HCEC 1CT (cell line): ENCODE data around the gene IFT27.

Source experiments
- DNase-seq: peaks from one replicate; pipeline ENCODE4 v3.0.0-alpha.2; 2017

IFT27 gene, protein sequence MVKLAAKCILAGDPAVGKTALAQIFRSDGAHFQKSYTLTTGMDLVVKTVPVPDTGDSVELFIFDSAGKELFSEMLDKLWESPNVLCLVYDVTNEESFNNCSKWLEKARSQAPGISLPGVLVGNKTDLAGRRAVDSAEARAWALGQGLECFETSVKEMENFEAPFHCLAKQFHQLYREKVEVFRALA

DNA sequence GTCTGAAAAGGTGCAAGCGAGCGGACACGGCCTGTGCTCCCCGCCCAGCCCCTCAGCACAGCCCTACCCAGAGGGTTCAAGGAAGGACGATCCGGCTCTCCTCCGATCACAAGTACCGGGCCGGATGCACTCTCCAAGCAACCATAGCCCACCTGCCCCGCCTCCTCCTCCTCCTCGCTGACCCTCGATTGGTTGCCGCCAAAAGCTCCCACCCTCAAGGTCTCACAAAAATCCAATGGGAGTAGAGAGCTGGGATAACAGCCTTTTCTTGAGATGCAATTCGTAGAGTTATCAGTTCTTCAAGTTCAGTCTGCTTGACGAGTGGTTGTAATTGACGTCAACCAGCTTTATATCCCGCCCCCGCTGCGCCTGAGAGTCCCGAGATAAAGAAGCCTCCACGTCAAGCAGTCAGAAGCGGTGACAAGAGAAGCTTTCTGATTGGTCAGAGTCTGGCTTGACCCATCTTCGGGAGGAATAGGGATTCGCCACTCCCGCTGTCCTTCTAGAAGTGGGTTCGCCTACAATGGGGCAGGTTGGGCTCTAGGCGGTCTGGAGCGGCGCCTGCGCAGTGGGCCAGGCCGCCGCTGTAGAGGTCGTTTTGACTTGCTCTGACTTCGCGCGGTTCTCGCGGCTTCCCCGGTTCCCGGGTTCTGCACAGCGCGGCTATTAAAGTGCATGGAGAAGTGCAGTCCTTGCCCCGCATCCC is at the start of gene IFT27:
Gene IFT27 (minus strand): TSS at position 156 of the 706 bp plus-strand sequence. CDS start 412 bp downstream, outside the sequence.
- DNase-seq = peak; percentile 100

DNA sequence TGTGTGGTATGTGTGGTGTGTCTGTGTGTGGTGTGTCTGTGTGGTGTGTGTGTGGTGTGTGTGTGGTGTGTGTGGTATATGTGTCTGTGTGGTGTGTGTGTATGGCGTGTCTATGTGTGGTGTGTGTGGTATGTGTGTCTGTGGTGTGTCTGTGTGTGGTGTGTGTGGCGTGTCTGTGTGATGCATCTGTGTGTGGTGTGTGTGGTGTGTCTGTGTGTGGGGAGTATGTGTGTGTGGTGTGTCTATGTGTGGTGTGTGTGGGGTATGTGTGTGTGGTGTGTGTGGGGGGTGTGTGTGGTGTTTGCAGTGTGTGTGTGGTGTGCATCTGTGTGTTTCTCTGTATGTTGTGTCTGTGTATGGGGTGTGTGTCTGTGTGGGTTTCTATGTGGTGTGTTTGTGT is 48.7 kb upstream of the IFT27 start:
- no peak for DNase-seq

DNA sequence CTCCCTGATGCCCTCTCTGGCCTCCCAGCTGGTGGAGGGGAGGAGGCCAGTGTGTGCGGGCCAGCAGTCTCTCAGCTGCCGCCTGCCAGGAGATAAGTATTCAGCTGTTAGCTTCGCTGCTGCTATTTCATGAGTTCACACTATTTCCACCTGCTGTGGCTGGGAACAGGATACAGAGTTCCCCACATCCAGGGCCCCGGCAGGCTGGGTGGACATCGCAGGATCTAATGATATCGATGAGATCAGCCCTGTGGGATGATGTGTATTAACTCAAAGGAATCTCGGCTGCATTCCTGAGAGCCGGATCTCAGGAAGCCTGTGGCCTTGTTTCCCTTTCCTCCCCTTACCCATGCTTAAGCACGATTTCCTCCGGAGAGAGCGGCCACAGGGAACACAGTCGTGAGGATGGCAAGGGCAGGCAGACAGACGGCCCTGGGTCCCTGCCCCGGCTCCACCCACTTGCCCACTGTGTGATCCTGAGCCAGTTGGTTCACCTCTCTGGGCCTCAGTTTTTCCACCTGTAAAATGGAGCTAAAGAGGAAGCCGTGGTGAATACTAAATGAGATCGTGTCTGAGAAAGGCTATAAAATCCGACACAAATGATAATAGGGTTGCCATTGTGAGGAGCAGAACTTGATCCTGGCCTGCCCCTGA is 47.4 kb upstream of the IFT27 start:
- no peak for DNase-seq

DNA sequence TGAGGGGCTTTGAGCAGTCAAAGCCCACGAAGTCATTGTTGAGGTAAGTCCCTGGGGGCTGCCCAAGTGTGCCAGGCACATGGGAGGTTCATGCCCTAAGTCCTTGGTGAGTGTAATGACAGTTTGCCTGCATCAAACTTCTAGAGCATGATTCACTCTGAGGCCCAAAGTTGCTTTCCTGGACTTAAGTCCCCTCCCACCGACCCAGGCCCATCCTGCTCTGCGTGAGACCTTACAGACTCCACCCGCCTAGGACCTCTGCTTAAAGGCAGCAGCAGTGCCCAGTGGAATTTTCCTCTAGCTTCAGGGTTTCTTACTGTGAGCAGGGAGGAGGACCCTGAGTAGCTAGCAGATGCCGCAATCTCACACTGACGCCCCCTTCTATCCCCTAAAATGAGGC is 46.7 kb upstream of the IFT27 start:
- DNase-seq = no peak

DNA sequence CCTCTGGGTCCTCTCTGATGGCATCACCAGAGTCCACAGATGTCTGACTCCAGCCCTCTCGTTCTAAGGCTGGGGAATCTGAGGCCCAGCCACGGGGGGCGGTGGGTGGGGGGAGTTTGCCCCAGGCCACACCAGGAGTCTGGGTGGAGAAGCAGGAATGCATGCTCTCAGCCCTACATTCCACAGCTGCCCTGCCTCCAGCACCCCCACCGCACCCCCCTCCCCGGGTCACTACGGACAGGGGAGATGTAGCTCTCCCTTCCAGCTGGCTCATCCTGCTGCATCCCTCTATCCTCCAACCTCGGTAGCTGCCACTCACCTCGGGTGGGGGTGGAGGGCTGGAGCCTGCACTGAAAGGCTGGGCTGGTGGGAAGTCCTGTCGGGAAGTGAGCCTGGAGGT is 43.2 kb upstream of the IFT27 start:
- no peak for DNase-seq

DNA sequence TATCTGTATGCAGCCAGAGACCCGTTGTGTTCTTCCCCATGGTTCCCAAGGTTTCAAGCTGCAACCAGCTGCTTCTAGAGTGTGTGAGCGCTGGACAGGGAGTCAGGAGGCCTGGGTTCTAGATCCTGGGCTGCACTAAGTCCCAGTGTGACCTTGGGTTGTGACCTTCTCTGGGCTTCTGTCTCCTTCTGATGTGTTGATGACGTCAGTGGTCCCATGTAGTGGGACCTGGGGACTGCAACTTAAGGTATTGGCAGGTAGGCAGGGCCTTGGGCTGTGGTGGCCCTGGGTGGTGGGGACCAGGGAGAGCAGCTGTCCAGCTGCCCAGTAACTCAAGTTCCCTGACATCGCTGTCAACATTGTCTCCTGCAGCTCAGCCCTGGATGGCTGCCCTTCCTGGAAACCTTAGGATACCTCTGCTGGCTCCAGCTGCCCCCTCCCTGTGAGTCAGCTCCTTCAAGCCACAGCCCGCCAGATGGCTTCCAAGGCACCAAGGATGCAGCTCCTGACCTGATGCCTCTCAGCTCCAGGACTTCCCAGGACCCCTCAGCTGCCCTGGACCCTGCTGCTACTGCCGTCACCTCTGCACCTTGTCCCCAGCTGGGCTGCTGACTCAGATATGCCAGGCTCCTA is 42.2 kb upstream of the IFT27 start:
- no peak for DNase-seq

DNA sequence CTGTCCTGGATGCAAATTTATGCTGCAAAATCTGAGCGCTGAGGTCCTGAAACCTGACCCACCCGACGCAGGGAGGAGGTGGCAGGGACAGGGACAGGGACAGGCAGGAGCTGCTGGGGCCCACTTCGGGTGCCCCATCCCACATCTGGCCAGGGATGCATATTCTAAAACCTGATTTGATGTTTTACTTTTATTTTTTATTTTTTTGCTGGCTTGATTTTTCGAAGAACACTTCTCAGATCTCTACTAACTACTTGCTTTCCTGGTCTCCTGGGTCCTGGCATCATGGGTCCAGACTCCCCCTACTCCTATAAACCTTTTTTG is 41.6 kb upstream of the IFT27 start:
- DNase-seq = no peak

DNA sequence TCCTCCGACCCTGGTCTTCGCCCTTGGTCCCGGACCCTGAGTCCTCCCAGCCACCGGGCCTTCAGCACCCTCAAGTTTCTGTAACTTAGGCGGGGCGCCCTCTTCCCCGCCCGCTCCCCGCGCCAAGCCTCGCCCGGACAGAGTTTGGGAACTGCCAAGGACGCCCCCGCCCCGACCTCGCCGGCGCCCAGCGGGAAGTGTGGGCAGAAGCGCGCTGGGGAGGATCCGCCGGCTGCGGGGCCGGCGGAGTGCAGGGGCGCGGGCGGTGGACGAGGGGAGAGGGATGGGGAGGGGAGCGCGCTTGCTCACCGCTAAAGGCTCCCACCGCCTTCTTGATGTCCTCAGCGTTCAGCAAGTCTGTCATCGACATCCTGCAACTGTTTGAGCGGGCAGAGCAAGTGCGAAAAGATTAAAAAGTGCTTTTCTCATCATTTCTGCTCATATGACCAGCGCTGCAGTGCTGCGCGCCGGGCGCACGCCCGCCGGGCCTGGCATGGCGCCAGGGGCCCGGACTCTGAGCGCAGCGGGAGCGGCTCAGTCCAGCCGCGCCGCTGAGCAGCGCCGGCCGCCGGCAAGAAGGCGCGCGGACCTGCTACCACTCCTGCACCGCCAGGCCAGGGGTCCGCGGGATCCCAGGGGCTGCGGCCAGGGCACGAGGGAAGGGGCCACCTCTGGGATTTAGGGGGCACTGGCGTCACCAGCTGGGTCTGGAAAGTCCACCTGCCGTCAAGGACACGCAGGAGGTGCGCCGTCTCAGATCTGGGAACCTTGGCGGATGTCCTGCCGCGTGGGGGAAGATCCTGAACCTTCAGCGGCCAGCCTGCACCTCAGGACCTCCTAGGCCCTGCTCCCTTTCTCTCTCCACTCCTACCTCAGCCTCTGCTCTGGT is 41.0 kb upstream of the IFT27 start, which contains the start of gene PVALB:
Gene PVALB (minus strand): TSS at position 400 of the 889 bp plus-strand sequence. CDS start 30 bp downstream, at position 370.
- DNase-seq = no peak

DNA sequence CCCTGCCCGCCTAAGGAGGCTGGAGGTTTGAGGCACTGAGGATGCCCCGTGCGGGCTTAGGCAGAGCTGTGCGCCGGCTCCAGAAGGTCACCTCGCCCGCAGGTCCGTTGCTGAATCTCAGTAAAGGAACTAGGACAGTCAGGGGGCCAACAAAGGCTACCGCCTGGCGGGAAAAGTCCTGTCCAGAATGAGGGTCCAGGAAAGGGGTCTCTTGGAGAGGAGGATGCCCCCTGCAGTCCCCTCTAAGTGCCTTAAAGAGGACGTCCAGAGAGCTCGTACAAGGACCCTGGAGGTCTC is 40.4 kb upstream of the IFT27 start:
- DNase-seq = no peak

DNA sequence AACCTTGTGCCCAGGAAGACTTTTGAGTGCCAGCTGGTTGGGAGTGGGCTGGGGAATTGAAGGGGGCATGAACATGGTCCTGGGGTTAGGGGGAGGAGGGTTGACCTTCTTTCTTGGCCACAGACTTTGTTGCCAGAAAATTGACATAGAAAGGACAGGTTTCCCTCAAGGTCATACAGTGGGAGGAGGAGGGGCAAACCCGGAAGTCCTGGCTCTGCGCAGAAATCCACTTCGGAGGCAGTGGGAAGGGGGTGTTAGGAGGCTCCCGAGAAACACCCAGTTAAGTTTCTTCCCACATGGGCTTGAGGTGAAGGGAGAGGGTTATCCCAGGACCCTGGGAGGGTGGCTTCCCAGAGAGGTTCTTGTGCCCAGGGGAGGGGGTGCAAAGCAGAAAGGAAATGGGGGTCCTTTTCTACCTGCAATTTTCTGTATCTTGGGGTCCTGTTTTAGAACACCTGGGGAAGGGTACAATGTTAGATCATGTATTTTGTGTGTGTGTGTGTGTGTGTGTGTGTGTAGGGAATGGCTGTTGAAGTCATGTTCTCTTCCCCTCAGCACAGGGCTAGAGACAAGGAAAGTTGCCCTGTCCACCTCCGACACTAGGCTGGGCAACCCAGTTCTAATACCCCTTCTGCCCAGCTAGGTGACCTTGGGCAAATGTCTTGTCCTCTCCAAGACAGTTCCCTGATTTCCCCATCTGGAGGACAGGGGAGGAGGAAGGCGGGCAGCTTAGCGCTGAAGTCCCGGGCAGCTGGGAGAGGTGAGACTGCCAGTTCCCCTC is 39.8 kb upstream of the IFT27 start:
- DNase-seq = no peak

DNA sequence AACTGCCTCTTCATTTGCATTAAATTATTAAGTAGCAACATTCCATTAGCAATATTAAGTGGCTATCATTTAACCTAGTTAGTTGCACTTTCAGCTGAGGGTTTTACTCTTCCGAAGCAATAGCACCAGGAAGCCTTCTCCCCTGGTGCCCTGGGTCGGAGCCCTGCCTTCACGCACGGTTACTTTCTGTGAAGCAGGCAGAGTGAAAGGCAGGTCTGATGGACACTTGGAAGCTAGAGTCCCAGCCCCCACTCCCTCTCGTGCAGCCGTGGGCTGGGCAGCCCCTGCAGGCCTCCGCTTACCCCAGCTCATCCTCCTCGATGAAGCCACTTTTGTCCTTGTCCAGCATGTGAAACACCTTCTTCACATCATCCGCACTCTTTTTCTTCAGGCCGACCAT is 38.9 kb upstream of the IFT27 start:
- no peak for DNase-seq

DNA sequence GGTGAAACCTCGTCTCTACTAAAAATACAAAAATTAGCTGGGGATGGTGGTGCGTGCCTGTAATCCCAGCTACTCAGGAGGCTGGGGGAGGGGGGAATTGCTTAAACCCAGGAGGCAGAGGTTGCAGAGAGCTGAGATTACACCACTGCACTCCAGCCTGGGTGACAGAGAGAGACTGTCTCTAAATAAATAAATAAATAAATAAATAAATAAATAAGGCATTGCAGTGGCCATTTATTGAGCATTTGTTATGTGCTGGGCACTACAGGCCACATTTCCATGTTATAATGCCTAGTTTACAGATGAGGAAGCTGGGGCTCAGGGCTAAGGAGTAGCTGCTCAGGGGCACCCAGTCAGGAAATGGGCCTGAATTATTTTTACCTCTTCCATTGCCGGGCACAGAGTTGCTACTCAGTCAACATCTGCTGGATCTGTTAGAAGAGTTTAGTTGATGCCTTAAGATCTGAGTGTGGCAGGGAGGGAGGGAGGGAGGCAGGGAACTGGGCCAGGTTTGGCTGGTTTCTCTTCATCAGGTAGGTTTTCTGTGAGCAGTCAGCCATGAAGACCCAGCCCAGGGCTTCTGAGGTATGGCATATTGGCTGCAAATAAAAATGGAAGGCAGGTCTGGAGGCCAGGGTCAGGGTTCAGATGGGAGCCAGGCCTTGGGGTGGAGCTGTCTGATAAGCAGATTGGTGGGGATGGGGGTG is 35.3 kb upstream of the IFT27 start:
- no peak for DNase-seq

DNA sequence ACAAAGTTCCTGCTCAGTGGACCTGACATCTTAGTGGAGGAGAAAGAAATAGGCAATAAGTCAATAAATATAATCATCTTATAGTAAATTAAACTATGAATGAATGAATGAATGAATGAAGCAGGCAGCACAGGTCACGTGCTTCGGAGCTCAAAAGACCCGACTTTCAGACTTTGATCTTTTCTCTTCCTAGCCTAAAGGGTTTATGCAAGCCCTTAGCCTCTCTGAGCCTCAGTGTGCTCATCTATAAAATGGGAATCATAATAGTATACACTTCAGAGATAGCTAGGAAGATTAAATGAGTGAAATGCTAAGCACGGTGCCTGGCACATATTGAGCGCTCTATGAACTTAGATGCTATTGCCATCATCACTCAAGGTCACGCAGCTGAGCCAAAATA is 33.4 kb upstream of the IFT27 start:
- no peak for DNase-seq

DNA sequence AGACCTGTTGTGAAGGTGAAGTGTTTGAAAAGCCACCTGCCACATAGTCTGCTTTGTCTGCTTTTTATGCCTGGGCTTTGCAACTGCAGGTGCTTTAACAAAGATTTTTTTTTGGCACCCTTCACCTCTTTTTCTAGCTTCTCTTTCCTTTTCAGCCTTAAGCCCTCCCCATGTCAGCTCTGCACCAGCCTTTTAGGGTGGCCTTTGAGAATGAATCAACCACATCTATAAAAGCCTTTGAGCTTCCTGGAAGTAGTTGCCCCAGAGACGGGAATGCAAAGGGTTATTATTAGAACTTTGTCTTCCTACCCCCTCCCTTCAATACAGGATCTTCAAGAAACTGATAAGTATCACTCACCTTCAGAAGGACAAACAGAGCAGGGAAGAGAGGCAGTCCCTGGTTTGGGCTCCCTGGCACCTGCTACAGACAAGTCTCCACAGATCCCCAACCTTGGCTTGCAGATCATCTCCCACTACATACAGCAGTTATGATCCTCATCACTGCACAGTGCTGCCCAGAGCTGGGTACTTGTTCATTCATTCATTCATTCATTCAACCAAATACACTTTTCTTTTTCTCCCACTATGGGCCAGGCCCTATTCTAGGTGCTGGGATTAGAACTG is 32.9 kb upstream of the IFT27 start:
- DNase-seq = no peak

DNA sequence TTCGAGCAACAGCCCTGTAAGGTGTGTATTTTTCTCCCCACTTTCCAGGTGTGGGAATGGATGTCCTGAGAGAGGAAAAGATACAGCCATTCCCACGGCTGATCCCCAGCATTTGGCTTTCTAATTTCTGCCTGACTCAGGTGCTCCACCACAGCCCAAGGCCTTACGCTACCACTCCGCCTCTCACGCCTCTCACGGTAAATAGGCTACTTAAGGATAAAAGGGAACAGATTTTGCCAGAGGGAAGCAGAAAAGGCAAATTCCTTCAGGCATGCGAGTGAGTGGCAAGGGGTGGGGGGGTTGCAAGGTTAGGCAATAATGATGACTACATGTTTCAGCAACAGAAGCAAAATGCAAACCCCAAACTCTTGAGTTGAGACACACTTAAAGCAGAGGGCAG is 31.7 kb upstream of the IFT27 start:
- DNase-seq = no peak

DNA sequence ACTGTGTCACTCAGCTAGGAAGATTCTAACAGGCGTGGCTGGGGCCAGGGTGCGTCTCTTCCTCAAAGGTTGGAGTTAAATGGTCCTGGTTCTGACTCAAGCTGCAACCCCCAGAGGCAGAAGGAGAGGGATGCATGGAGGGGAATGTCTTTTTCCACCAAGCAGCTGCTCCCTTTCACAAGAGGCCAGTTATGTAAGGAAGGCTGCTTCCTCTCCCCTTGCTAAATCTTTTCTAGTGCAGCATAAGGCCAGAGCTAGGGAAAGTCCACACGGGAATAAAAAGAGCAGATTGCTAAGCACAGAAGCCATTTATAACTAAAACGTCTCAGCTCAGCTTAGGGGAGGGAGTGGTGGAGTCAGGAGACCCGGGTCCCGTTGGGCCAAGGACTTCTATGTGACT is 30.9 kb upstream of the IFT27 start:
- no peak for DNase-seq

DNA sequence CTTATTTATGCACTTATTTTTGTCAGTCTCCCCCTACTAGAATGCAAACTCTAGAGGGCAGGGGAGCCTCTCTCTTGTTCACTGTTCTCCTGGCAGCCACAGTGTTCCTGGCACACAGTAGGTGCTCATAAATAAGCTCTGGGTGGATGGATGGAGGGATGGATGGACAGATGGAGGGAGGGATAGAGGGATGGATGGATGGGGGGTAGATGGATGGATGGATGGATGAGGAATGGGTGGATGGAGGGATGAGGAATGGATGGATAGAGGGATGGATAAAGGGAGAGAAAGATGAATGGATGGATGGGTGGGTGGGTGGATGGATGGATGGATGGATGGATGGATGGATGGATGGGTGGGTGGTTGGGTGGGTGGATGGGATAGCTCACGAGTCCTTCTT is 27.4 kb upstream of the IFT27 start:
- DNase-seq = no peak

DNA sequence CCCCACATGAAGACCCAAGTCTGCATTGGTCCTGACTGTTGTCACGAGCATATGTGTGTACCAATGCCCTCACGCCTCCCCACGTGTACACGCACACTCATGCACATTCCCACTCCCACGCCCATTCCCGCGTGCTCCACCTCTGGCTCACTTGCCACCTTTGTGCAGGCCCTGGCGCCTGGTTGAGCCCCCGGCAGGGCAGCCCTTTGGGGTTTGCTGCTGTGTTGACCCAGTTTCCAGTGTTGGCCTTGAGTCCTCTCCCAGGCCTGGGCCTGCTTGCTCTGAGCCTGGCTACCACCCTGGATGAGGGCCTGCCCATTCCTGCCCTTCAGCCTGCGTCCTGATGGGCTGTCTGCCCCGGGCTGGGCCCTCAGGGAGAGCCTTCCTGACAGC is 22.8 kb upstream of the IFT27 start:
- no peak for DNase-seq

DNA sequence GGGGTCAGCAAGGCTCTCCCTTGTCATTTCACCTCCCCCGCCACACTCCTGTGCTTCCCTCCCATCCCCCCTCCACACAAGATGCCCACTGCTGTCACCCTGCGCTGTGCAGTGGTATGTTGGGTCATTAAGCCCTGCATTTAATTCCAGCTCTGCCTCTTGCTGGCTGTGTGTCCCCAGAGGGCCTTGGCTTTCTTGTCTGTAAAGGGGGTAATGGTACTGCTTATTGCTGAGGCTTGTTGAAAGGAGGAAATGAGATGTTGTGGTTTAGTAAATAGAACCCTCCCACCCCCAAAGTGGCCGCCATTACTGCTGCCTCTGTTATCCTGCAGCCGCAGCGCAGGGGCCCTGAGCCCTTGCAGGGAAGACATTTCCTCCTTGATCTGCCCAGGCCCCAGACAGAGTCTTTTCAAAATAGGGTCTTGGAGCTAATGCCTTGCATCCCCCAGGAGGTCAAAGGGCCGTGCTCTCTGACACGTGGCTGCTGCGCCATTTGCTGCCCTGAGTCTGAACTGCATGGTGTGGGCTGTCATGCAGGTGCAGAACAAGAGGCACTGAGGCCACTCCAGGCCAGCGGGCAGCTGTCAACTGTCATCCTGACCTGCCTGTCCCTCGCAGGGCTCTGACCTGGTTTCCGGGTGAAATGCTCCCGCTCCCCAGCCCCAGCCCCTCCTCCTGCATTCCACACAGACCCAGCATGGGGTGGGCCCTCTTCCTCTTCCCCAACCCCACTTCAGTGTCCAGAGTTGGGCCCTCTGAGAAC is 22.2 kb upstream of the IFT27 start:
- DNase-seq = no peak

DNA sequence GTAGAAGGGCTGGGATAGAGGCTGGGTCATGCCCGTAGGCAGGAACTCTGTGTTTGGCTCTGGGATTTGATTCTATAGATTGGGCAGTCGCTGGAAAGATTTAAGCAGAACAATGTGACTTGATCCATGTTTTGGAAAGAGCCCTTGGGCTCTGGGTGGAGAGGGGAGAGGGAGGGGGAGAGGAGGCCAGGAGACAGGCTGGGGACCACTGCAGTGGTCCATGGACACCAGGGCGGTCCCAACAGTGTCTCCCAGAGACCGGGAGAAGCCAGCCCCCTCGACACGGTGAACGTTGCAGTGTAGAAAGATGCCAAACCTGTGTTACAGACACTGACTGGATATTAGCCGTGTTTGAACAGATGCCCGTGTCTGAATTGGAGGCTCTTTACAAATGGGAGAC is 21.5 kb upstream of the IFT27 start:
- no peak for DNase-seq
